ENCODE data around the gene MRAP.

MRAP gene

DNA sequence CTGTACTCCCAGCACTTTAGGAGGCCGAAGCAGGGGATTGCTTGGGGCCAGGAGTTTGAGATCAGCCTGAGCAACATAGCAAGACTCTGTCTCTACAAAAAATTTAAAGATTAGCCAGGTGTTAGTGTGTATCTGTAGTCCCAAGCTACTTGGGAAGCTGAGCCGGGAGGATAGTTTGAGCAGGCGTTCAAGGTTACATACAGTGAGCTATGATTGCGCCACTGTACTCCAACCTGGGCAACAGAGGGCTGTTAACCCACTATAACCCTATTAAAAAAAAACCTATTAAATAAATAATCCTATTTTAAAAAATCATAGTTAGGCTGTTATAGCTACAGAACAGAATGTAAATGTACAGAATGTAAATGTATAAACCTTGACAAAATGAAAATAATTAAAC, 22.0 kb upstream of the MRAP start:
- no peak for DNase-seq (ENCODE audit: low read depth)
- H3K4me3 ChIP-seq (ENCODE audit: low read depth, low read length): no peak overlapping the region
- no peak for TF ChIP-seq MYC (IDR thresholded peaks at IDR 0.05; ENCODE audit: low read depth, low read length)
- no peak for TF ChIP-seq POLR2A (IDR thresholded peaks at IDR 0.05; ENCODE audit: extremely low read depth, insufficient read length)
- TF ChIP-seq, protein P1, sequence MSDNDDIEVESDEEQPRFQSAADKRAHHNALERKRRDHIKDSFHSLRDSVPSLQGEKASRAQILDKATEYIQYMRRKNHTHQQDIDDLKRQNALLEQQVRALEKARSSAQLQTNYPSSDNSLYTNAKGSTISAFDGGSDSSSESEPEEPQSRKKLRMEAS (IDR thresholded peaks at IDR 0.05; ENCODE audit: low read depth, low read length): no peak
- TF ChIP-seq, protein P2, sequence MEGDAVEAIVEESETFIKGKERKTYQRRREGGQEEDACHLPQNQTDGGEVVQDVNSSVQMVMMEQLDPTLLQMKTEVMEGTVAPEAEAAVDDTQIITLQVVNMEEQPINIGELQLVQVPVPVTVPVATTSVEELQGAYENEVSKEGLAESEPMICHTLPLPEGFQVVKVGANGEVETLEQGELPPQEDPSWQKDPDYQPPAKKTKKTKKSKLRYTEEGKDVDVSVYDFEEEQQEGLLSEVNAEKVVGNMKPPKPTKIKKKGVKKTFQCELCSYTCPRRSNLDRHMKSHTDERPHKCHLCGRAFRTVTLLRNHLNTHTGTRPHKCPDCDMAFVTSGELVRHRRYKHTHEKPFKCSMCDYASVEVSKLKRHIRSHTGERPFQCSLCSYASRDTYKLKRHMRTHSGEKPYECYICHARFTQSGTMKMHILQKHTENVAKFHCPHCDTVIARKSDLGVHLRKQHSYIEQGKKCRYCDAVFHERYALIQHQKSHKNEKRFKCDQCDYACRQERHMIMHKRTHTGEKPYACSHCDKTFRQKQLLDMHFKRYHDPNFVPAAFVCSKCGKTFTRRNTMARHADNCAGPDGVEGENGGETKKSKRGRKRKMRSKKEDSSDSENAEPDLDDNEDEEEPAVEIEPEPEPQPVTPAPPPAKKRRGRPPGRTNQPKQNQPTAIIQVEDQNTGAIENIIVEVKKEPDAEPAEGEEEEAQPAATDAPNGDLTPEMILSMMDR (IDR thresholded peaks at IDR 0.05; ENCODE audit: low read depth, low read length): no peak

DNA sequence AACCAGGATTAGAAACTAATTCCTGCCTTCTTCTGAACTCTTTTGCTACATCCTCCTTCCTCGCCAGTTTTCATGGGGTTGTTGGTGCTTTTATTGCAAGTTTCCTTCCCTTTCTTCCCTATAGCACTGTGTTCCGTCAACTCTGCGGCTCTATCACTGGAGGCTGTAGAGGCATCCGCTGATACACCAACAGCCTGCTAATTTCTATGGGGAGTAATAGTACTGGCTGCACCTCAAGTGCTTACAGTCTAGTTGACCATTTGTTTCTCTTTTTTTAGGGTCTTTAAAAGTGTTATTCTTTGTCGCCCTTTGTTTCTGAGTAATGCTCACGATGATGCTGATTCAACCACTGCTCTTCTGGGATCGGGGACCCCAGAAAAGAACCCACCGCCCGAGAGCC, 20.6 kb upstream of the MRAP start:
- peak; percentile 62 for DNase-seq (ENCODE audit: low read depth)
- peak overlapping the region; percentile 91 for H3K4me3 ChIP-seq (ENCODE audit: low read depth, low read length)
- TF ChIP-seq MYC (IDR thresholded peaks at IDR 0.05; ENCODE audit: low read depth, low read length) (no peak), POLR2A (IDR thresholded peaks at IDR 0.05; ENCODE audit: extremely low read depth, insufficient read length) (no peak)
- TF ChIP-seq, protein P1 (IDR thresholded peaks at IDR 0.05; ENCODE audit: low read depth, low read length): no peak
- TF ChIP-seq, protein P2 (IDR thresholded peaks at IDR 0.05; ENCODE audit: low read depth, low read length): no peak

DNA sequence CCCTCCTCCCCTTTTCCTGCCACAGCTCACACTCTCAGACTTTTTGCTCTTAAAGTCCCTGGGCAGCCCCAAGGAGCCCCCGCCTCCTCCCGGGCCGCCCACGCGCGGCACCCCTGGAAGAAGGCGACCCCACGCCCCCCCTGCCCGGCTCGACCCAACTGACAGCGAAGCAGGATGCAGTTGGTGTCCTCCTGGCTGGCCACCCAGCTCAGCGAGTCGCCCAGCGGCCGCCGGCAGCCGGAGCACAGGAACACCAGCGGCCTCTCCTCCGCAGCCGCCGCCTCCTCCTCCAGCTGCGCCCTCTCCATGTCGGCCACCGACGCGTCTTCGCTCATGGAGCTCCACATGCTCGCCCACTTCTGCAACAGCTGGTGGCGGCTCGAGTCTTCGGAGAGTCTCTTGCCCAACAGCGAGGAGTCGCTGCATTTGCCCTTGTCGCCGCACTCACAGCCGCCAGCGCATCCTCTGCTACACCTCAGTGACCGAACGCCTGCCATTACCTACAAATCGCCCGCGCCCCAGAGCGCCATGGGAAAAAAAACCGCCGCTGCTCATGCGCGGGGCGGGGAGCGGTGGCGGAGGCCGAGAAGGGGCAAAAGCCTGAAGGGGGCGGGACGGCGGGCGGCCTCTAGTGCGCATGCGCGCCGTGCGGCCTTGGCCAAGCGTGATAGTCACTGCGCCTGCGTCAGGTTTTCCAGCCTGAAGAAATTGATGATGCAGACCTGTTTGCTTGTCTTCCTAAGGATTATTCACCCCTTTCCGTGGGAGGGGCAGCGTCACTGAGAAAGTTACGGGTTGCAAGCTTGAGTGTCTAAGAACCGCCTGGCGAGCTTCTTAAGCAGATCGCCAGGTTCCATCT, 19.9 kb upstream of the MRAP start, which contains the start of gene MIS18A:
Gene MIS18A (minus strand): TSS at position 532 of the 859 bp plus-strand sequence. CDS start 35 bp downstream, at position 497.
- TF ChIP-seq, protein P1 (IDR thresholded peaks at IDR 0.05; ENCODE audit: low read depth, low read length): no peak
- TF ChIP-seq MYC (IDR thresholded peaks at IDR 0.05; ENCODE audit: low read depth, low read length) (peak; percentile 61), POLR2A (IDR thresholded peaks at IDR 0.05; ENCODE audit: extremely low read depth, insufficient read length) (peak; percentile 64)
- H3K4me3 ChIP-seq (ENCODE audit: low read depth, low read length): peak within 1 kb of the TSS; percentile 91
- peak; percentile 92 for DNase-seq (ENCODE audit: low read depth)

DNA sequence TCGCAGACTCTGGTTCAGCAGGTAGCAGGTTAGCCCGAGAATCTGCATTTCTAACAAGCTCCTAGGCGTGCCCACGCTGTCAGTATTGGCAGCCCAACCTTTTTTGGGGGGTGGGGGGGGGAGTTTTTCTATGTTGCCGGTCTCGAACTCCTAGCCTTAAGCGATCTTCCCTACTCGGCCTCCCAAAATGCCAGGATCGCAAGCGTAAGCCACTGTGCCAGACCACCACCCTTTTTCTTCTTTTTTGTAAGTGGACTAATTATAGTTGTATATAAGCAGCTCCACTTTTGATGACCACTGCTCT, 19.3 kb upstream of the MRAP start:
- H3K4me3 ChIP-seq (ENCODE audit: low read depth, low read length): peak overlapping the region; percentile 75
- TF ChIP-seq MYC (IDR thresholded peaks at IDR 0.05; ENCODE audit: low read depth, low read length) (no peak), POLR2A (IDR thresholded peaks at IDR 0.05; ENCODE audit: extremely low read depth, insufficient read length) (no peak)
- TF ChIP-seq, protein P2 (IDR thresholded peaks at IDR 0.05; ENCODE audit: low read depth, low read length): no peak
- TF ChIP-seq, protein P1 (IDR thresholded peaks at IDR 0.05; ENCODE audit: low read depth, low read length): no peak
- no peak for DNase-seq (ENCODE audit: low read depth)

DNA sequence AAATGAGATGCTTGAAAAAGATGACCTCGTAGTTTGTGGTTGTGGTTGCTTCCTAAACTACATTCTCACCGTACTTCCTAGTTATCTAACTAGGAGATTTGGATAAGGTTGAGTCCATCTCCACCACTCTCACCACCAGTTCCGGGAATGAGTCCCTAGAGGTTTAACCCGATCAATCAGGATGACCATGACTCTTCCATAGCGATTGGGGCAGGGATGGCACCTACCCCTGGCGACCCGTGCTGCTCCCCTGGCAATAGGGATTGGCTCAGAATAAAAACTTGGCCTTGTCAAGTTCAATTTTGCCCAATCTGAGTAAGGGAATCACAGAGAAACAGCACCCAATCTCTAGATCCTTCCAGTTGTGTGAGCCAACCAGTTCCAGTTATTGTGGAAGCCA, 17.1 kb upstream of the MRAP start:
- H3K4me3 ChIP-seq (ENCODE audit: low read depth, low read length): no peak overlapping the region
- DNase-seq (ENCODE audit: low read depth): no peak
- TF ChIP-seq, protein P2 (IDR thresholded peaks at IDR 0.05; ENCODE audit: low read depth, low read length): no peak
- TF ChIP-seq, protein P1 (IDR thresholded peaks at IDR 0.05; ENCODE audit: low read depth, low read length): no peak
- TF ChIP-seq MYC (IDR thresholded peaks at IDR 0.05; ENCODE audit: low read depth, low read length) (no peak), POLR2A (IDR thresholded peaks at IDR 0.05; ENCODE audit: extremely low read depth, insufficient read length) (no peak)

DNA sequence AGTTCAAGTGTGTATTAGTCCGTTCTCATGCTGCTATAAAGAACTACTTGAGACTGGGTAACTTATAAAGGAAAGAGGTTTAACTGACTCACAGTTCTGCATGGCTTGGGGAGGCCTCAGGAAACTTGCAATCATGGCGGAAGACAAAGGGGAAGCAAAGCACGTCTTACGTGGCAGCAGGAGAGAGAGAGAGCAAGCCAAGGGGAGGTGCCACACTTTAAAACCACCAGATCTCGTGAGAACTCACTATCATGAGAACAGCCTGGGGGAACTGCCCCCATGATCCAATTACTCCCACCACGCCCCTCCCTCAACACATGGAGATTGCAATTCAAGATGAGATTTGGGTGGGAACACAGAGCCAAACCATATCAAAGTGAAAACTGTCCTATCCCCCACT, 15.7 kb upstream of the MRAP start:
- no peak overlapping the region for H3K4me3 ChIP-seq (ENCODE audit: low read depth, low read length)
- TF ChIP-seq, protein P1 (IDR thresholded peaks at IDR 0.05; ENCODE audit: low read depth, low read length): no peak
- TF ChIP-seq MYC (IDR thresholded peaks at IDR 0.05; ENCODE audit: low read depth, low read length) (no peak), POLR2A (IDR thresholded peaks at IDR 0.05; ENCODE audit: extremely low read depth, insufficient read length) (no peak)
- TF ChIP-seq, protein P2 (IDR thresholded peaks at IDR 0.05; ENCODE audit: low read depth, low read length): no peak
- no peak for DNase-seq (ENCODE audit: low read depth)

All from NB4 (cell line).